Ishikawa (cell line): Measurements from ENCODE around the gene NAA20.
A peak's percentile ranks its signal among the peaks of the same experiment; 100 is the strongest.

Experiments
- CEBPB ChIP-seq: IDR thresholded peaks from 2 replicates; pipeline ENCODE4 v1.6.1; 2012
- CREB1 ChIP-seq: IDR thresholded peaks from 2 replicates; pipeline ENCODE4 v1.6.1; 2012; ENCODE audit warnings: low read depth
- EGR1 ChIP-seq: IDR thresholded peaks from 2 replicates; pipeline ENCODE4 v1.6.1; 2012
- EP300 ChIP-seq: IDR thresholded peaks from 2 replicates; pipeline ENCODE4 v1.6.1; 2012; ENCODE audit warnings: borderline replicate concordance
- FOXM1 ChIP-seq: IDR thresholded peaks from 2 replicates; pipeline ENCODE4 v1.6.1; 2012; ENCODE audit warnings: low read depth, borderline replicate concordance
- MAX ChIP-seq: IDR thresholded peaks from 2 replicates; pipeline ENCODE4 v1.6.1; 2012
- NFIC ChIP-seq: IDR thresholded peaks from 2 replicates; pipeline ENCODE4 v1.6.1; 2012
- RAD21 ChIP-seq: IDR thresholded peaks from 2 replicates; pipeline ENCODE4 v1.6.1; 2012; ENCODE audit warnings: low read depth
- REST ChIP-seq: IDR thresholded peaks from 2 replicates; pipeline ENCODE4 v1.6.1; 2012; ENCODE audit warnings: low read depth, mild to moderate bottlenecking
- TAF1 ChIP-seq: IDR thresholded peaks from 2 replicates; pipeline ENCODE4 v1.6.1; 2012; ENCODE audit warnings: low read depth, mild to moderate bottlenecking
- TCF12 ChIP-seq: IDR thresholded peaks from 2 replicates; pipeline ENCODE4 v1.6.1; 2012; ENCODE audit warnings: low read depth
- TEAD4 ChIP-seq: IDR thresholded peaks from 2 replicates; pipeline ENCODE4 v1.6.1; 2012
- USF1 ChIP-seq: IDR thresholded peaks from 2 replicates; pipeline ENCODE4 v1.6.1; 2012
- YY1 ChIP-seq: IDR thresholded peaks from 2 replicates; pipeline ENCODE4 v1.6.1; 2012; ENCODE audit warnings: low read depth
- ZBTB7A ChIP-seq: IDR thresholded peaks from 2 replicates; pipeline ENCODE4 v1.6.1; 2012; ENCODE audit warnings: low read depth

NAA20 gene

GRCh38 chr20:20012541-20012940, 4.6 kb upstream of the NAA20 start:
- TF ChIP-seq YY1 (no peak), REST (no peak)

GRCh38 chr20:20014659-20015058, 2.5 kb upstream of the NAA20 start:
- TF ChIP-seq REST: no peak
- TF ChIP-seq CEBPB: no peak
- no peak for TF ChIP-seq TAF1
- no peak for TF ChIP-seq MAX
- TF ChIP-seq EP300: no peak
- no peak for TF ChIP-seq TEAD4
- TF ChIP-seq FOXM1: no peak
- no peak for TF ChIP-seq USF1
- TF ChIP-seq ZBTB7A: no peak
- TF ChIP-seq RAD21: no peak
- no peak for TF ChIP-seq CREB1
- no peak for TF ChIP-seq NFIC
- no peak for TF ChIP-seq YY1
- no peak for TF ChIP-seq TCF12
- no peak for TF ChIP-seq EGR1

- TF ChIP-seq TAF1 (no peak), EP300 (no peak), CREB1 (no peak), MAX (no peak), FOXM1 (no peak), RAD21 (no peak)
Observed at GRCh38 chr20:20017844-20018185, 653 bp downstream of the NAA20 start.

GRCh38 chr20:20018366-20018765, 1.2 kb downstream of the NAA20 start:
- TF ChIP-seq CEBPB: no peak
- no peak for TF ChIP-seq RAD21
- no peak for TF ChIP-seq TEAD4
- TF ChIP-seq YY1: no peak
- TF ChIP-seq TAF1: no peak
- no peak for TF ChIP-seq USF1
- TF ChIP-seq EP300: no peak
- TF ChIP-seq TCF12: no peak
- no peak for TF ChIP-seq EGR1
- TF ChIP-seq REST: no peak
- no peak for TF ChIP-seq CREB1

- no peak for TF ChIP-seq EGR1
- no peak for TF ChIP-seq FOXM1
- no peak for TF ChIP-seq CEBPB
- no peak for TF ChIP-seq TEAD4
- TF ChIP-seq NFIC: 0 out of 2 replicates have a peak, but pooled peaks have one; percentile 9
- peak; percentile 69 for TF ChIP-seq USF1
- TF ChIP-seq EP300: no peak
- TF ChIP-seq TAF1: no peak
- no peak for TF ChIP-seq REST
Observed at GRCh38 chr20:20019123-20019522, 2.0 kb downstream of the NAA20 start.
